GM23338 (cell line): ENCODE results near the gene PGBD5.
A peak's percentile ranks its signal among the peaks of the same experiment; 100 is the strongest.

ENCODE experiments used
- CREB1 ChIP-seq: fragments of 250-450 bp; sonication (Bioruptor Pico); IDR thresholded peaks from 2 replicates; pipeline ENCODE4 v1.5.0; 2020; ENCODE audit warnings: low read depth, mild to moderate bottlenecking, moderate library complexity
- CTCF ChIP-seq, 2 experiments: fragments of 200-600 bp in 1 of 2; sonication (generic) in 1 of 2; conservative IDR thresholded peaks; 2 replicates each; pipeline versions ENCODE4 v1.5.1 to v1.6.1; 2016 to 2017; ENCODE audit warnings: antibody characterized with exemption in 2 of 2, low read depth in 2 of 2, mild to moderate bottlenecking in 2 of 2, moderate library complexity in 1 of 2
- EZH2 ChIP-seq: fragments of 200-600 bp; sonication (generic); IDR thresholded peaks from one replicate; pipeline ENCODE4 v1.8.0; 2017; ENCODE audit warnings: antibody characterized with exemption, mild to moderate bottlenecking, low read depth; ENCODE audit not compliant: unreplicated experiment
- EZH2phosphoT487 ChIP-seq: fragments of 200-600 bp; sonication (generic); IDR thresholded peaks from one replicate; pipeline ENCODE4 v1.8.1; 2018; ENCODE audit warnings: antibody characterized with exemption; ENCODE audit not compliant: unreplicated experiment
- JUNB ChIP-seq: IDR thresholded peaks from one replicate; pipeline ENCODE4 v1.6.1; 2016; ENCODE audit warnings: antibody characterized with exemption; ENCODE audit not compliant: unreplicated experiment
- NANOG ChIP-seq: IDR thresholded peaks from 2 replicates; pipeline ENCODE4 v1.6.1; 2016; ENCODE audit warnings: antibody characterized with exemption, borderline replicate concordance
- POLR2AphosphoS5 ChIP-seq: IDR thresholded peaks from 2 replicates; pipeline ENCODE4 v1.6.1; 2016; ENCODE audit warnings: antibody characterized with exemption, low read depth
- STAT1 ChIP-seq: IDR thresholded peaks from one replicate; pipeline ENCODE4 v1.6.1; 2016; ENCODE audit warnings: antibody characterized with exemption; ENCODE audit not compliant: unreplicated experiment
- ZNF331 ChIP-seq: fragments of 250-450 bp; sonication (Bioruptor Pico); IDR thresholded peaks from 2 replicates; pipeline ENCODE4 v1.5.0; 2020; ENCODE audit warnings: low read depth, mild to moderate bottlenecking, moderate library complexity
- TF ChIP-seq, protein P1 (sequence below): IDR thresholded peaks from one replicate; pipeline ENCODE4 v1.6.1; 2018; ENCODE audit warnings: antibody characterized with exemption; ENCODE audit not compliant: unreplicated experiment
- TF ChIP-seq, protein P2 (sequence below): fragments of 250-450 bp; sonication (Bioruptor Pico); IDR thresholded peaks from 2 replicates; pipeline ENCODE4 v1.5.0; 2020; ENCODE audit warnings: mild to moderate bottlenecking, moderate library complexity
- TF ChIP-seq, protein P3 (sequence below): IDR thresholded peaks from 2 replicates; pipeline ENCODE4 v1.6.1; 2016; ENCODE audit warnings: antibody characterized with exemption

- TF ChIP-seq CREB1 (no peak), EZH2phosphoT487 (no peak), CTCF (conservative IDR thresholded peaks at IDR 0.05; ENCODE audit: low read depth in 2 of 2) (no peak), POLR2AphosphoS5 (peak; percentile 70), EZH2 (no peak), ZNF331 (CRISPR knock-in tag) (no peak), STAT1 (no peak), NANOG (no peak), JUNB (no peak)
- TF ChIP-seq, protein P1, sequence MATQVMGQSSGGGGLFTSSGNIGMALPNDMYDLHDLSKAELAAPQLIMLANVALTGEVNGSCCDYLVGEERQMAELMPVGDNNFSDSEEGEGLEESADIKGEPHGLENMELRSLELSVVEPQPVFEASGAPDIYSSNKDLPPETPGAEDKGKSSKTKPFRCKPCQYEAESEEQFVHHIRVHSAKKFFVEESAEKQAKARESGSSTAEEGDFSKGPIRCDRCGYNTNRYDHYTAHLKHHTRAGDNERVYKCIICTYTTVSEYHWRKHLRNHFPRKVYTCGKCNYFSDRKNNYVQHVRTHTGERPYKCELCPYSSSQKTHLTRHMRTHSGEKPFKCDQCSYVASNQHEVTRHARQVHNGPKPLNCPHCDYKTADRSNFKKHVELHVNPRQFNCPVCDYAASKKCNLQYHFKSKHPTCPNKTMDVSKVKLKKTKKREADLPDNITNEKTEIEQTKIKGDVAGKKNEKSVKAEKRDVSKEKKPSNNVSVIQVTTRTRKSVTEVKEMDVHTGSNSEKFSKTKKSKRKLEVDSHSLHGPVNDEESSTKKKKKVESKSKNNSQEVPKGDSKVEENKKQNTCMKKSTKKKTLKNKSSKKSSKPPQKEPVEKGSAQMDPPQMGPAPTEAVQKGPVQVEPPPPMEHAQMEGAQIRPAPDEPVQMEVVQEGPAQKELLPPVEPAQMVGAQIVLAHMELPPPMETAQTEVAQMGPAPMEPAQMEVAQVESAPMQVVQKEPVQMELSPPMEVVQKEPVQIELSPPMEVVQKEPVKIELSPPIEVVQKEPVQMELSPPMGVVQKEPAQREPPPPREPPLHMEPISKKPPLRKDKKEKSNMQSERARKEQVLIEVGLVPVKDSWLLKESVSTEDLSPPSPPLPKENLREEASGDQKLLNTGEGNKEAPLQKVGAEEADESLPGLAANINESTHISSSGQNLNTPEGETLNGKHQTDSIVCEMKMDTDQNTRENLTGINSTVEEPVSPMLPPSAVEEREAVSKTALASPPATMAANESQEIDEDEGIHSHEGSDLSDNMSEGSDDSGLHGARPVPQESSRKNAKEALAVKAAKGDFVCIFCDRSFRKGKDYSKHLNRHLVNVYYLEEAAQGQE, result peak; percentile 36
- TF ChIP-seq, protein P2, sequence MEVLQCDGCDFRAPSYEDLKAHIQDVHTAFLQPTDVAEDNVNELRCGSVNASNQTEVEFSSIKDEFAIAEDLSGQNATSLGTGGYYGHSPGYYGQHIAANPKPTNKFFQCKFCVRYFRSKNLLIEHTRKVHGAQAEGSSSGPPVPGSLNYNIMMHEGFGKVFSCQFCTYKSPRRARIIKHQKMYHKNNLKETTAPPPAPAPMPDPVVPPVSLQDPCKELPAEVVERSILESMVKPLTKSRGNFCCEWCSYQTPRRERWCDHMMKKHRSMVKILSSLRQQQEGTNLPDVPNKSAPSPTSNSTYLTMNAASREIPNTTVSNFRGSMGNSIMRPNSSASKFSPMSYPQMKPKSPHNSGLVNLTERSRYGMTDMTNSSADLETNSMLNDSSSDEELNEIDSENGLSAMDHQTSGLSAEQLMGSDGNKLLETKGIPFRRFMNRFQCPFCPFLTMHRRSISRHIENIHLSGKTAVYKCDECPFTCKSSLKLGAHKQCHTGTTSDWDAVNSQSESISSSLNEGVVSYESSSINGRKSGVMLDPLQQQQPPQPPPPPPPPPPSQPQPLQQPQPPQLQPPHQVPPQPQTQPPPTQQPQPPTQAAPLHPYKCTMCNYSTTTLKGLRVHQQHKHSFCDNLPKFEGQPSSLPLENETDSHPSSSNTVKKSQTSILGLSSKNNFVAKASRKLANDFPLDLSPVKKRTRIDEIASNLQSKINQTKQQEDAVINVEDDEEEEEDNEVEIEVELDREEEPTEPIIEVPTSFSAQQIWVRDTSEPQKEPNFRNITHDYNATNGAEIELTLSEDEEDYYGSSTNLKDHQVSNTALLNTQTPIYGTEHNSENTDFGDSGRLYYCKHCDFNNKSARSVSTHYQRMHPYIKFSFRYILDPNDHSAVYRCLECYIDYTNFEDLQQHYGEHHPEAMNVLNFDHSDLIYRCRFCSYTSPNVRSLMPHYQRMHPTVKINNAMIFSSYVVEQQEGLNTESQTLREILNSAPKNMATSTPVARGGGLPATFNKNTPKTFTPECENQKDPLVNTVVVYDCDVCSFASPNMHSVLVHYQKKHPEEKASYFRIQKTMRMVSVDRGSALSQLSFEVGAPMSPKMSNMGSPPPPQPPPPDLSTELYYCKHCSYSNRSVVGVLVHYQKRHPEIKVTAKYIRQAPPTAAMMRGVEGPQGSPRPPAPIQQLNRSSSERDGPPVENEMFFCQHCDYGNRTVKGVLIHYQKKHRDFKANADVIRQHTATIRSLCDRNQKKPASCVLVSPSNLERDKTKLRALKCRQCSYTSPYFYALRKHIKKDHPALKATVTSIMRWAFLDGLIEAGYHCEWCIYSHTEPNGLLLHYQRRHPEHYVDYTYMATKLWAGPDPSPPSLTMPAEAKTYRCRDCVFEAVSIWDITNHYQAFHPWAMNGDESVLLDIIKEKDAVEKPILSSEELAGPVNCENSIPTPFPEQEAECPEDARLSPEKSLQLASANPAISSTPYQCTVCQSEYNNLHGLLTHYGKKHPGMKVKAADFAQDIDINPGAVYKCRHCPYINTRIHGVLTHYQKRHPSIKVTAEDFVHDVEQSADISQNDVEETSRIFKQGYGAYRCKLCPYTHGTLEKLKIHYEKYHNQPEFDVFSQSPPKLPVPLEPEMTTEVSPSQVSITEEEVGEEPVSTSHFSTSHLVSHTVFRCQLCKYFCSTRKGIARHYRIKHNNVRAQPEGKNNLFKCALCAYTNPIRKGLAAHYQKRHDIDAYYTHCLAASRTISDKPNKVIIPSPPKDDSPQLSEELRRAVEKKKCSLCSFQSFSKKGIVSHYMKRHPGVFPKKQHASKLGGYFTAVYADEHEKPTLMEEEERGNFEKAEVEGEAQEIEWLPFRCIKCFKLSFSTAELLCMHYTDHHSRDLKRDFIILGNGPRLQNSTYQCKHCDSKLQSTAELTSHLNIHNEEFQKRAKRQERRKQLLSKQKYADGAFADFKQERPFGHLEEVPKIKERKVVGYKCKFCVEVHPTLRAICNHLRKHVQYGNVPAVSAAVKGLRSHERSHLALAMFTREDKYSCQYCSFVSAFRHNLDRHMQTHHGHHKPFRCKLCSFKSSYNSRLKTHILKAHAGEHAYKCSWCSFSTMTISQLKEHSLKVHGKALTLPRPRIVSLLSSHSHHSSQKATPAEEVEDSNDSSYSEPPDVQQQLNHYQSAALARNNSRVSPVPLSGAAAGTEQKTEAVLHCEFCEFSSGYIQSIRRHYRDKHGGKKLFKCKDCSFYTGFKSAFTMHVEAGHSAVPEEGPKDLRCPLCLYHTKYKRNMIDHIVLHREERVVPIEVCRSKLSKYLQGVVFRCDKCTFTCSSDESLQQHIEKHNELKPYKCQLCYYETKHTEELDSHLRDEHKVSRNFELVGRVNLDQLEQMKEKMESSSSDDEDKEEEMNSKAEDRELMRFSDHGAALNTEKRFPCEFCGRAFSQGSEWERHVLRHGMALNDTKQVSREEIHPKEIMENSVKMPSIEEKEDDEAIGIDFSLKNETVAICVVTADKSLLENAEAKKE, result peak; percentile 70; the same call in 1 of the 2 replicates
- TF ChIP-seq, protein P3, sequence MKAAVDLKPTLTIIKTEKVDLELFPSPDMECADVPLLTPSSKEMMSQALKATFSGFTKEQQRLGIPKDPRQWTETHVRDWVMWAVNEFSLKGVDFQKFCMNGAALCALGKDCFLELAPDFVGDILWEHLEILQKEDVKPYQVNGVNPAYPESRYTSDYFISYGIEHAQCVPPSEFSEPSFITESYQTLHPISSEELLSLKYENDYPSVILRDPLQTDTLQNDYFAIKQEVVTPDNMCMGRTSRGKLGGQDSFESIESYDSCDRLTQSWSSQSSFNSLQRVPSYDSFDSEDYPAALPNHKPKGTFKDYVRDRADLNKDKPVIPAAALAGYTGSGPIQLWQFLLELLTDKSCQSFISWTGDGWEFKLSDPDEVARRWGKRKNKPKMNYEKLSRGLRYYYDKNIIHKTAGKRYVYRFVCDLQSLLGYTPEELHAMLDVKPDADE, result peak; percentile 61; the same call in 1 of the 2 replicates
These were observed 1.8 kb upstream of the PGBD5 start for GRCh38 chr1:230427981-230428380.
